Panc1 (cell line): ENCODE measurements around the gene TOLLIP. TPM values are rescaled to one million over a fixed set of nuclear protein-coding genes. Genes with fewer than 3 reads are reported as not detected.
A peak's percentile ranks its signal among the peaks of the same experiment; 100 is the strongest.

Experiments
- ATAC-seq: fragments of 200-7000 bp; cut with Tn5 transposase; 2 replicates; pipeline ENCODE4 v1.9.1; 2020; ENCODE audit warnings: mild to moderate bottlenecking, moderate library complexity
- BruUV-seq: library from RNA; stranded (reverse); fragments of 400-500 nt; replicated peaks from 2 replicates; lab custom pipeline; 2021; lab: Mats Ljungman, UMichigan
- CTCF ChIA-PET: fragments of 300-600 bp; sonication (Branson Sonifier 250); formaldehyde crosslinking; loops from one replicate; lab custom pipeline; 2022; ENCODE audit warnings: antibody characterized with exemption; lab: Charles Lee
- POLR2A ChIA-PET: fragments of 300-600 bp; sonication (Branson Sonifier 250); formaldehyde crosslinking; loops from one replicate; lab custom pipeline; 2022; ENCODE audit warnings: antibody characterized with exemption; lab: Charles Lee
- DNase-seq: peaks from one replicate; pipeline ENCODE4 v3.0.0-alpha.2; 2010; ENCODE audit warnings: low read depth, low spot score
- H3K27ac ChIP-seq: 2 replicates; pipeline ENCODE4 v1.5.1; 2011; ENCODE audit warnings: mild to moderate bottlenecking, low read length, inconsistent platforms
- H3K27me3 ChIP-seq: fragments of 200-500 bp; sonication (Bioruptor generic); 2 replicates; pipeline ENCODE4 v1.6.0; 2014; ENCODE audit warnings: low read length, inconsistent platforms; ENCODE audit not compliant: control insufficient read depth, insufficient read depth
- H3K36me3 ChIP-seq: fragments of 200-500 bp; sonication (Bioruptor generic); 2 replicates; pipeline ENCODE4 v1.5.1; 2014; ENCODE audit warnings: inconsistent platforms, mild to moderate bottlenecking, low read length, moderate library complexity; ENCODE audit not compliant: control insufficient read depth, insufficient read depth
- H3K4me1 ChIP-seq: 2 replicates; pipeline ENCODE4 v1.5.1; 2011; ENCODE audit warnings: inconsistent platforms, mild to moderate bottlenecking, low read length, moderate library complexity; ENCODE audit not compliant: control insufficient read depth, insufficient read depth
- H3K4me3 ChIP-seq, 2 experiments: 2 replicates each; pipeline ENCODE4 v1.5.1; 2011 to 2012; ENCODE audit warnings: low read depth in 2 of 2, low read length in 2 of 2, mild to moderate bottlenecking in 2 of 2, inconsistent platforms in 1 of 2, moderate library complexity in 1 of 2
- H3K9me3 ChIP-seq: fragments of 200-500 bp; sonication (Bioruptor generic); 2 replicates; pipeline ENCODE4 v1.5.1; 2014; ENCODE audit warnings: low read depth, mild to moderate bottlenecking, inconsistent platforms, low read length, moderate library complexity; ENCODE audit not compliant: control insufficient read depth, insufficient read depth
- CTCF ChIP-seq: fragments of 450-650 bp; IDR thresholded peaks from 2 replicates; pipeline ENCODE4 v1.5.1; 2017; ENCODE audit warnings: mild to moderate bottlenecking
- POLR2AphosphoS5 ChIP-seq: IDR thresholded peaks from 2 replicates; pipeline ENCODE4 v1.6.1; 2012; ENCODE audit warnings: mild to moderate bottlenecking, low read depth, low read length, moderate library complexity
- REST ChIP-seq, 2 experiments: IDR thresholded peaks; 2 replicates each; pipeline ENCODE4 v1.6.1; 2011 to 2012; ENCODE audit warnings: low read depth in 2 of 2, control low read depth in 1 of 2, low read length in 1 of 2, mild to moderate bottlenecking in 1 of 2, moderate library complexity in 1 of 2; ENCODE audit not compliant: insufficient read depth in 1 of 2
- SIN3A ChIP-seq: IDR thresholded peaks from 2 replicates; pipeline ENCODE4 v1.6.1; 2012; ENCODE audit warnings: low read depth, mild to moderate bottlenecking, low read length, moderate library complexity, borderline replicate concordance; ENCODE audit not compliant: insufficient read depth
- TCF7L2 ChIP-seq: IDR thresholded peaks from 2 replicates; pipeline ENCODE4 v1.6.1; 2011; ENCODE audit warnings: mild to moderate bottlenecking, low read depth, low read length, inconsistent platforms
- in situ Hi-C: cut with HindIII; loops from 2 replicates; pipeline ENCODE4 v1.10.0; 2016; ENCODE audit warnings: low sequenced_read_pairs, low pct_unique_long_range_greater_than_20kb
- intact Hi-C: fragments of 100-400 bp; cut with micrococcal nuclease; formaldehyde crosslinking; loops from one replicate; pipeline ENCODE4 v1.10.0; 2022; ENCODE audit not compliant: unreplicated experiment
- total RNA-seq: library from RNA; stranded (reverse); gene quantifications from one replicate; pipeline ENCODE4 v1.2.1, GENCODE V29; 2021; ENCODE audit not compliant: unreplicated experiment

Gene TOLLIP
- total RNA-seq, 1 experiment from 2014 or later, result 141 TPM

- in situ Hi-C loops (no loop called here), intact Hi-C loops (loop anchor here (10.0 kb wide), 1 partner anchor 211 kb away; no protein-coding TSS in a partner anchor)
- POLR2A ChIA-PET, result no interaction called here
- H3K4me3 ChIP-seq, result no peak overlapping the region
- DNase-seq (no peak), ATAC-seq (no peak)
- no peak overlapping the region for H3K27ac ChIP-seq
- H3K27me3 ChIP-seq, result no peaks in the 10 kb centered on the region
- H3K9me3 ChIP-seq, result no peaks in the 10 kb centered on the region
- no TSS peak for BruUV-seq
- H3K4me1 ChIP-seq, result peaks cover 20% of the 10 kb centered on the region
- no peak for TF ChIP-seq POLR2AphosphoS5
- TF ChIP-seq SIN3A, result no peak
- TF ChIP-seq TCF7L2, result no peak
- TF ChIP-seq CTCF, result no peak
- TF ChIP-seq REST (IDR thresholded peaks at IDR 0.05; ENCODE audit: insufficient read depth in 1 of 2, low read depth in 2 of 2, low read length in 1 of 2), result no peak
- no peaks in the 10 kb centered on the region for H3K36me3 ChIP-seq
- CTCF ChIA-PET, result interaction anchor here (0.7 to 0.8 kb wide), 3 partner anchors 82 to 182 kb away, joined by 5 to 16 read pairs (median 12); no protein-coding TSS in a partner anchor
Measured at GRCh38 chr11:1303973-1304372, 5.5 kb downstream of the TOLLIP start.

GRCh38 chr11:1303126-1303821, 6.2 kb downstream of the TOLLIP start:
- no peak for DNase-seq
- 0 out of 4 replicates have a peak, but pooled peaks of 1 of the 2 experiments have one; percentile 23 for TF ChIP-seq REST (IDR thresholded peaks at IDR 0.05; ENCODE audit: insufficient read depth in 1 of 2, low read depth in 2 of 2, low read length in 1 of 2)
- no peak for TF ChIP-seq POLR2AphosphoS5
- no peak for TF ChIP-seq SIN3A
- no peak for TF ChIP-seq TCF7L2
- peak; percentile 94 for TF ChIP-seq CTCF
- ATAC-seq, result peak; percentile 81
- Histone ChIP-seq H3K27ac (no peak overlapping the region), H3K27me3 (no peaks in the 10 kb centered on the region), H3K4me1 (peaks cover 16% of the 10 kb centered on the region), H3K4me3 (no peak overlapping the region), H3K9me3 (no peaks in the 10 kb centered on the region), H3K36me3 (no peaks in the 10 kb centered on the region)
- POLR2A ChIA-PET, result no interaction called here
- BruUV-seq, result no TSS peak
- CTCF ChIA-PET, result interaction anchor here (0.7 to 1.6 kb wide), 3 partner anchors 10 to 183 kb away, joined by 3 to 16 read pairs (median 12); no protein-coding TSS in a partner anchor
- intact Hi-C loops, result loop anchor here (10.0 kb wide), 1 partner anchor 212 kb away; no protein-coding TSS in a partner anchor
- in situ Hi-C loops, result no loop called here
